ENCODE measurements around the gene SIRT7.

Gene SIRT7

GRCh38 chr17:81933178-81933699 is 15.3 kb upstream of the SIRT7 start:
- no peak for DNase-seq (ENCODE audit: low read depth in 1 of 2, low spot score in 1 of 2)

GRCh38 chr17:81932333-81932983 is 14.5 kb upstream of the SIRT7 start:
- DNase-seq (ENCODE audit: low read depth in 1 of 2, low spot score in 1 of 2), result no peak

- no peak for DNase-seq (ENCODE audit: low read depth in 1 of 2, low spot score in 1 of 2)
Observed at GRCh38 chr17:81931557-81932332, 13.8 kb upstream of the SIRT7 start.

GRCh38 chr17:81931189-81931556 is 13.2 kb upstream of the SIRT7 start:
- no peak for DNase-seq (ENCODE audit: low read depth in 1 of 2, low spot score in 1 of 2)

- no peak for DNase-seq (ENCODE audit: low read depth in 1 of 2, low spot score in 1 of 2)
Observed at GRCh38 chr17:81930142-81931125, 12.5 kb upstream of the SIRT7 start.

- no peak for DNase-seq (ENCODE audit: low read depth in 1 of 2, low spot score in 1 of 2)
Observed at GRCh38 chr17:81929253-81930141, 11.5 kb upstream of the SIRT7 start.

GRCh38 chr17:81928544-81929252 is 10.7 kb upstream of the SIRT7 start:
- DNase-seq (ENCODE audit: low read depth in 1 of 2, low spot score in 1 of 2), result no peak

- peak; percentile 78 to 84 for DNase-seq (ENCODE audit: low read depth in 1 of 2, low spot score in 1 of 2)
Observed at GRCh38 chr17:81927653-81928543, 9.9 kb upstream of the SIRT7 start, which contains the start of gene MAFG. TSS of gene MAFG (minus strand) at chr17:81927735. CDS start at chr17:81923185, 4,550 bp downstream.

- no peak for DNase-seq (ENCODE audit: low read depth in 1 of 2, low spot score in 1 of 2)
Observed at GRCh38 chr17:81927152-81927652, 9.2 kb upstream of the SIRT7 start.

GRCh38 chr17:81926451-81927151 is 8.6 kb upstream of the SIRT7 start:
- peak; percentile 55 to 59 for DNase-seq (ENCODE audit: low read depth in 1 of 2, low spot score in 1 of 2)

GRCh38 chr17:81925860-81926450 is 8.0 kb upstream of the SIRT7 start:
- no peak for DNase-seq (ENCODE audit: low read depth in 1 of 2, low spot score in 1 of 2)

- DNase-seq (ENCODE audit: low read depth in 1 of 2, low spot score in 1 of 2), result no peak
Observed at GRCh38 chr17:81924557-81925532, 6.9 kb upstream of the SIRT7 start.

- DNase-seq (ENCODE audit: low read depth in 1 of 2, low spot score in 1 of 2), result no peak
Observed at GRCh38 chr17:81923302-81924260, 5.6 kb upstream of the SIRT7 start.

- DNase-seq (ENCODE audit: low read depth in 1 of 2, low spot score in 1 of 2), result no peak
Observed at GRCh38 chr17:81922566-81923301, 4.8 kb upstream of the SIRT7 start.

Measured in activated CD4-positive, alpha-beta T cell treated with anti-CD3 and anti-CD28 coated beads, Interleukin-2, amount 50 U/mL, for 24 hours (primary cell).